GM12878 (cell line): ENCODE results near the gene MYO7B. TPM values are rescaled to one million over a fixed set of nuclear protein-coding genes. Genes with fewer than 3 reads are reported as not detected.

Experiments
- ATAC-seq: fragments of 200-7000 bp; cut with Tn5 transposase; 3 replicates; pipeline ENCODE4 v1.9.1; 2020; ENCODE audit warnings: mild to moderate bottlenecking, moderate library complexity
- BruUV-seq: library from RNA; stranded (reverse); fragments of 400-500 nt; replicated peaks from 2 replicates; lab custom pipeline; 2021; lab: Mats Ljungman, UMichigan
- CTCF ChIA-PET: fragments of 300-600 bp; sonication (Branson Sonifier 250); formaldehyde crosslinking; extraction: SDS; loops from one replicate; lab custom pipeline; 2021; ENCODE audit warnings: inconsistent platforms; lab: Yijun Ruan, JAX
- POLR2A ChIA-PET: fragments of 350-600 bp; formaldehyde crosslinking; extraction: SDS; loops from one replicate; lab custom pipeline; 2021; ENCODE audit warnings: inconsistent platforms; lab: Charles Lee
- RAD21 ChIA-PET: fragments of 300-600 bp; sonication (Branson Sonifier 250); formaldehyde crosslinking; loops from one replicate; lab custom pipeline; 2023; ENCODE audit warnings: antibody characterized with exemption; ENCODE audit not compliant: unreplicated experiment; lab: Charles Lee
- SMC1A ChIA-PET: fragments of 300-600 bp; sonication (Branson Sonifier 250); formaldehyde crosslinking; loops from one replicate; lab custom pipeline; 2023; ENCODE audit not compliant: unreplicated experiment, uncharacterized antibody; lab: Charles Lee
- DNase-seq: peaks from one replicate; pipeline ENCODE4 v3.0.0-alpha.2; 2011; ENCODE audit warnings: low read depth, low spot score
- FAIRE-seq: peaks from 3 replicates; lab custom pipeline; 2011; peaks lifted over from hg19 to GRCh38; lab: Jason Lieb, UNC
- H2AFZ ChIP-seq: 2 replicates; pipeline ENCODE4 v1.6.0; 2011; ENCODE audit warnings: low read depth, low read length, control low read depth; ENCODE audit not compliant: control insufficient read depth
- H3K27ac ChIP-seq: 2 replicates; pipeline ENCODE4 v1.5.1; 2011; ENCODE audit warnings: control low read depth; ENCODE audit not compliant: control insufficient read depth, insufficient read depth
- H3K27me3 ChIP-seq, 2 experiments: replicated peaks in 1 of 2; 2 replicates each; pipeline versions ENCODE4 v1.6.0 to v1.6.1; 2011; ENCODE audit warnings: low read length in 1 of 2; ENCODE audit not compliant: control insufficient read depth in 2 of 2, insufficient read depth in 2 of 2
- H3K36me3 ChIP-seq, 2 experiments: 2 replicates each; pipeline ENCODE4 v1.5.1; 2011; ENCODE audit warnings: low read length in 1 of 2; ENCODE audit not compliant: control insufficient read depth in 2 of 2, insufficient read depth in 2 of 2
- H3K4me1 ChIP-seq: 2 replicates; pipeline ENCODE4 v1.6.1; 2011; ENCODE audit warnings: mild to moderate bottlenecking, low read length, moderate library complexity, mixed read lengths; ENCODE audit not compliant: control insufficient read depth, insufficient read depth
- H3K4me2 ChIP-seq: 2 replicates; pipeline ENCODE4 v1.6.0; 2011; ENCODE audit warnings: control low read depth; ENCODE audit not compliant: control insufficient read depth, insufficient read depth
- H3K4me3 ChIP-seq: fragments of 200-600 bp; sonication (generic); 2 replicates; pipeline ENCODE4 v1.5.1; 2016
- H3K79me2 ChIP-seq: 2 replicates; pipeline ENCODE4 v1.6.0; 2011; ENCODE audit warnings: low read length; ENCODE audit not compliant: control insufficient read depth, insufficient read depth
- H3K9ac ChIP-seq: 2 replicates; pipeline ENCODE4 v1.8.0; 2011; ENCODE audit warnings: low read length, control low read depth, mixed read lengths; ENCODE audit not compliant: control insufficient read depth, insufficient read depth
- H3K9me3 ChIP-seq: replicated peaks from 3 replicates; pipeline ENCODE4 v1.5.1; 2011; ENCODE audit warnings: mild to moderate bottlenecking, low read length; ENCODE audit not compliant: control insufficient read depth, insufficient read depth
- H4K20me1 ChIP-seq: 2 replicates; pipeline ENCODE4 v1.6.0; 2011; ENCODE audit not compliant: control insufficient read depth, insufficient read depth
- BACH1 ChIP-seq: fragments of 450-650 bp; IDR thresholded peaks from 2 replicates; pipeline ENCODE4 v1.6.1; 2017; ENCODE audit warnings: mild to moderate bottlenecking, borderline replicate concordance
- CEBPB ChIP-seq, 2 experiments: fragments of 150-350 bp in 1 of 2; IDR thresholded peaks; 2 replicates each; pipeline ENCODE4 v1.6.1; 2012 to 2014; ENCODE audit warnings: low read depth in 2 of 2, low read length in 2 of 2, borderline replicate concordance in 1 of 2, inconsistent platforms in 1 of 2
- CHD1 ChIP-seq: IDR thresholded peaks from 2 replicates; pipeline ENCODE4 v1.6.1; 2012; ENCODE audit warnings: low read depth, low read length, improper control_type of control experiment
- RAD51 ChIP-seq: fragments of 450-650 bp; IDR thresholded peaks from 2 replicates; pipeline ENCODE4 v1.6.1; 2016; ENCODE audit warnings: moderate library complexity, mild to moderate bottlenecking, inconsistent platforms
- ZBTB4 ChIP-seq: fragments of 450-650 bp; formaldehyde crosslinking; IDR thresholded peaks from 2 replicates; pipeline ENCODE4 v1.4.0; 2022; ENCODE audit warnings: mild to moderate bottlenecking, moderate library complexity
- ZNF24 ChIP-seq: fragments of 450-650 bp; IDR thresholded peaks from 2 replicates; pipeline ENCODE4 v1.6.1; 2017; ENCODE audit warnings: antibody characterized with exemption, mild to moderate bottlenecking
- ZNF622 ChIP-seq: fragments of 450-650 bp; IDR thresholded peaks from 2 replicates; pipeline ENCODE4 v1.6.1; 2017; ENCODE audit warnings: mild to moderate bottlenecking, inconsistent platforms
- WGBS: methylation state at CpG from one replicate; pipeline ENCODE4 v1.1.6; 2016; ENCODE audit warnings: low lambda C conversion rate; ENCODE audit not compliant: insufficient replicate concordance, insufficient coverage; ENCODE audit errors: missing lambda C conversion rate; 5-methylcytosine and 5-hydroxymethylcytosine counted together
- in situ Hi-C: fragments of 300-500 bp; cut with MboI; formaldehyde crosslinking; loops from 9 replicates; pipeline ENCODE4 v1.14.3; 2018; ENCODE audit warnings: mixed read lengths
- intact Hi-C: fragments of 100-400 bp; cut with micrococcal nuclease; formaldehyde crosslinking; loops from one replicate; pipeline ENCODE4 v1.14.2; 2022; ENCODE audit not compliant: unreplicated experiment
- polyA plus RNA-seq, 11 experiments: library from polyadenylated mRNA; depleted of rRNA in 4 of 11; unstranded in 6 of 11; stranded (reverse) in 5 of 11; fragments of >200 nt; fragmentation: Nextera tagmentation in 4 of 11; fragmentation: Illumina TruSeq in 1 of 11; extraction: Ambion mirVana in 4 of 11; extraction: Trizol in 1 of 11; gene quantifications; 1 replicate in 1 of 11; 2 replicates in 10 of 11; pipeline versions ENCODE4 v1.2.1 to v1.2.3, GENCODE V29; 2011 to 2016; ENCODE audit warnings: inconsistent platforms in 2 of 11, missing spikeins in 2 of 11, low read depth in 1 of 11
- total RNA-seq, 4 experiments: library from RNA; depleted of rRNA in 3 of 4; stranded (reverse); fragments of >200 nt in 3 of 4; fragmentation: Illumina TruSeq in 1 of 4; extraction: Trizol in 1 of 4; gene quantifications; 2 replicates each; pipeline versions ENCODE4 v1.2.1 to v1.2.3, GENCODE V29; 2013 to 2021

Gene MYO7B
- total and polyA plus RNA-seq, 10 of the 15 experiments (the other 5 are each of a cell fraction or from before 2014, with no cell fraction given): 0.08 to 4.8 (median 1.2) TPM

- H4K20me1 ChIP-seq: 0 out of 2 replicates have a peak, but pooled peaks cover 3% of the 10 kb centered on the region
- H3K9ac ChIP-seq: no peak overlapping the region
- RAD21 ChIA-PET: no interaction called here
- BruUV-seq: no TSS peak
- peaks cover 8 to 14% of the 10 kb centered on the region in 2 experiments for H3K27me3 ChIP-seq
- H3K4me2 ChIP-seq: no peak overlapping the region
- ATAC-seq: no peak
- intact Hi-C loops (no loop called here), in situ Hi-C loops (no loop called here)
- WGBS: 55% methylated on average over 5 of the region's 6 CpGs
- FAIRE-seq: no peak
- H3K79me2 ChIP-seq: no peaks in the 10 kb centered on the region
- CTCF ChIA-PET: no interaction called here
- H3K4me3 ChIP-seq: no peak overlapping the region
- no peak for DNase-seq
- POLR2A ChIA-PET: no interaction called here
- SMC1A ChIA-PET: no interaction called here
- TF ChIP-seq CHD1: no peak
- TF ChIP-seq ZNF622: no peak
- TF ChIP-seq RAD51: no peak
- TF ChIP-seq ZNF24: no peak
- TF ChIP-seq CEBPB (IDR thresholded peaks at IDR 0.05; ENCODE audit: borderline replicate concordance in 1 of 2, low read depth in 2 of 2, low read length in 2 of 2): no peak
- no peak for TF ChIP-seq BACH1
- no peak for TF ChIP-seq ZBTB4 (CRISPR knock-in tag)
- TF ChIP-seq, all 136 proteins: peak for 0
- H3K9me3 ChIP-seq: no peaks in the 10 kb centered on the region
- no peak overlapping the region for H3K27ac ChIP-seq
- H3K4me1 ChIP-seq: no peaks in the 10 kb centered on the region
- no peak overlapping the region for H2AFZ ChIP-seq
- no peaks in the 10 kb centered on the region for H3K36me3 ChIP-seq
These were observed 143.5 kb downstream of the MYO7B start for GRCh38 chr2:127678991-127679390.
